Cardiac muscle cell (in vitro differentiated cells and primary cell): ENCODE results near the gene RAI1. TPM values are rescaled to one million over a fixed set of nuclear protein-coding genes. Genes with fewer than 3 reads are reported as not detected.
"Not testable (repeated sequence)": the region's sequence is repeated elsewhere in the genome, so short reads cannot be mapped to it uniquely, and the experiment has no call there.

Experiments used
- DNase-seq, 2 donors: peaks; one replicate each; pipeline versions ENCODE4 v3.0.0 to v3.0.0-alpha.2; 2010 to 2017; ENCODE audit warnings: low read depth in 1 of 2, low spot score in 1 of 2
- H3K27ac ChIP-seq: fragments of 200-600 bp; sonication (generic); 2 replicates; pipeline ENCODE4 v1.5.1; 2016
- H3K27me3 ChIP-seq: fragments of 200-600 bp; sonication (generic); 2 replicates; pipeline ENCODE4 v1.6.0; 2016; ENCODE audit warnings: control low read depth
- H3K36me3 ChIP-seq: fragments of 200-600 bp; sonication (generic); 2 replicates; pipeline ENCODE4 v1.5.1; 2016; ENCODE audit warnings: control low read depth
- H3K4me1 ChIP-seq: fragments of 200-600 bp; sonication (generic); 2 replicates; pipeline ENCODE4 v1.8.1; 2017; ENCODE audit warnings: low read depth, mild to moderate bottlenecking, mixed run types
- H3K4me3 ChIP-seq: fragments of 200-600 bp; sonication (generic); 2 replicates; pipeline ENCODE4 v1.5.1; 2016; ENCODE audit warnings: mild to moderate bottlenecking
- H3K9me3 ChIP-seq: fragments of 200-600 bp; sonication (generic); 2 replicates; pipeline ENCODE4 v1.5.1; 2017; ENCODE audit warnings: low read depth, mild to moderate bottlenecking, control low read depth
- CTCF ChIP-seq: IDR thresholded peaks from 2 replicates; pipeline ENCODE4 v1.5.1; 2012; ENCODE audit warnings: low read depth, mild to moderate bottlenecking, low read length
- polyA plus RNA-seq: library from polyadenylated mRNA; unstranded; fragments of >200 nt; fragmentation: Nextera tagmentation; extraction: Ambion mirVana; gene quantifications from 2 replicates; pipeline ENCODE4 v1.2.1, GENCODE V29; 2016
- total RNA-seq: library from RNA; depleted of rRNA; stranded (reverse); fragments of >200 nt; gene quantifications from 2 replicates; pipeline ENCODE4 v1.2.3, GENCODE V29; 2016

RAI1 gene
- total and polyA plus RNA-seq, 2 experiments from 2014 or later = 20.2 to 46.2 TPM

DNA sequence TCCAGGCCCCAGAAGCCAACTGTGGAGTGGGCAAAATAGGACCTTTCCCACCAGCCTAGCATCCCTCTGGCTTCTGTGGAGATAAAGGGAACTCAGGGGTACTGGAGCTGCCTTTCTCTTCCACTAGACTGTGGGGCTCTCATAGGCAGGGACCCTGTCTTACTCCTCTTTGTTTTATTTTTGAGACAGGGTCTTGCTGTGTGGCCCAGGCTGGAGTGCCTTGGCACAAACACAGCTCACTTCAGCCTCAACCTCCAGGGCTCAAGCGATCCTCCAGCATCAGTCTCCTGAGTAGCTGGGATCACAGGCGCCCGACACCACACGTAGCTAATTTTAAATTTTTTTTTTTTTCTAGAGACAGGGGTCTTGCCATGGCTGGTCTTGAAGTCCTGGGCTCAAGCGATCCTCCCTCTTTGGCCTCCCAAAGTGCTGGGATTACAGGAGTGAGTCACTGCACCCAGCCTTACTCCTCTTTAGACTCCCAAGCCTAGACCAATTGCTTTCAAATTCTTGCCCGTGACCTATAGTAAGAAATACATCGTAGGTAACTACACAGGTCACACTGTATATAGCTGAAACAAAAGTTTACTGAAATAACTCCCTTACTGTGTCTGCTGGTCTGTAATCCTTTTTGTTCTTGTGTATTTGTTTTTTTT lies 2.6 kb downstream of the RAI1 start:
- DNase-seq = no peak
- Histone ChIP-seq H3K27ac (peak overlapping the region; percentile 76), H3K9me3 (no peaks in the 10 kb centered on the region), H3K27me3 (peaks cover 15% of the 10 kb centered on the region), H3K4me3 (peak overlapping the region; percentile 78), H3K4me1 (peaks cover 8% of the 10 kb centered on the region), H3K36me3 (no peaks in the 10 kb centered on the region)
- no peak for TF ChIP-seq CTCF

DNA sequence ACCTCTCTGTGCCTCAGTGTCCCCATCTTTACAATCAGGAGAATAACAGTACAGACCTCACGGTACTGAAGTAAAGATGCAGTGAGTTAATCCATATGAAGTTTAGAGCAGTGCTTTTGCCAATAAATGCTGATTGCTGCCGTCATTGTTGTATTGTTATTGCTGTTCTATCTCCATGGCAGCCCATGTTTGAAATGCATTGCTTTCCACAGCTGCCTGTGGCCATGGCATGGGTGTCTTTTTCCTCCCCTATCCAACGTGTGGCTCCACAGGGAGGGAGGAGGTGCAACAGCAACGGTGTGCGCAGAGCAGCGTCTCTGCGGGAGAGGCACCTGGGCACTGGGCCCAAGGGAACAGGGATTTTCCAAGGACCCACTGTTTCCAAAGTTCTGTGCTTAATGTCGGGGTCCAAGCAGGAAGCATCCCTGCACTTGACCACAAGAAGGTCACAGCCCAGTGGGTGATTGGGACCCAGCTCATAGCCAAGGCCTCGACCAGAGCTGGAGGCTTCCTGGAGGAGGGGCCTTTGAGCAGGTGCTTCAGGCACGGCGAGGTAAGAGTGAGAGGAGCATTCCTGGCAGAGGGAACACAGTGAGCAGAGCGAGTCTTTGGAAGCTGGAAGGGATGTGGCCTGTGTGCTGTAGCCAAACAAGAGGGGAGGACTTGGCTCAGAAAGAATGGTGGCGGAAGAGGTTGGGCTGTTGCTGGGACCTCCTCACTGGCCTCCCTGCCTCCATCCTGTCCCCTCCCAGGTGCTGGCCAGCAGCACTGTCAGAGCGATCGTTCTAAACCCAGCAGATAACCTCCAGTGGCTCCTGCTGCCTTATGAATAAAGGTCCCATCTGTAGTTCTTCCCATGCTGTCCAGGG lies 3.9 kb downstream of the RAI1 start:
- H3K9me3 ChIP-seq = no peaks in the 10 kb centered on the region
- no peak overlapping the region for H3K4me3 ChIP-seq
- no peak for TF ChIP-seq CTCF
- peaks cover 2% of the 10 kb centered on the region for H3K27me3 ChIP-seq
- no peaks in the 10 kb centered on the region for H3K36me3 ChIP-seq
- H3K4me1 ChIP-seq = peaks cover 8% of the 10 kb centered on the region
- peak in 1 of 2 donors; percentile 55 for DNase-seq
- H3K27ac ChIP-seq = no peak overlapping the region

DNA sequence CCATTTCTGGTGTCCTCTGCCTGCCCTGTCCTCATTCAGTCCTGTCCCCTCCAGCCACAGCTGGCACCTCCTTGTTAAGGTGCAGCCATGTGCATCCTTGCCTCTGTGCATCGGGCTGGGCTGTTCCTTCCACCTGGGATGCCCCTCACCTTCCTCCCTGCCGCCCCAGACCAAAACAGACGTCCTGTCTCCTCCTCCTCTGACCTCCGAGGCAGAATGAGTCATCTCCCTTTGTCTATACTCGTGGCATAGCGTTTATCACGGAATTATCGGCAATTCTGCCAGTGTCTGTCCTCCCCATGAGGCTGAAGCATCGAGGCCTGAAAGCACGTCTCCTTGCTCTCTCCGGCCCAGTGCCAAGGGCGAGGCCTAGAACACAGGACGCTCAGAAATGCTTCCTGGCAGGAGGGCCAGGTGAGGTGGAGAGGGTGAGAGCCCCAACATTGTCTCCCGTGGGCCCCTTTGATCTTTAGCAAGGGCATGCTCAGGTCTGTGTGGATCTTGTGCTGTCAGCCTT lies 4.6 kb downstream of the RAI1 start:
- Histone ChIP-seq H3K27me3 (no peaks in the 10 kb centered on the region), H3K4me1 (peaks cover 8% of the 10 kb centered on the region), H3K9me3 (no peaks in the 10 kb centered on the region), H3K4me3 (no peak overlapping the region), H3K36me3 (no peaks in the 10 kb centered on the region), H3K27ac (no peak overlapping the region)
- no peak for TF ChIP-seq CTCF
- DNase-seq = peak in 1 of 2 donors; percentile 66

DNA sequence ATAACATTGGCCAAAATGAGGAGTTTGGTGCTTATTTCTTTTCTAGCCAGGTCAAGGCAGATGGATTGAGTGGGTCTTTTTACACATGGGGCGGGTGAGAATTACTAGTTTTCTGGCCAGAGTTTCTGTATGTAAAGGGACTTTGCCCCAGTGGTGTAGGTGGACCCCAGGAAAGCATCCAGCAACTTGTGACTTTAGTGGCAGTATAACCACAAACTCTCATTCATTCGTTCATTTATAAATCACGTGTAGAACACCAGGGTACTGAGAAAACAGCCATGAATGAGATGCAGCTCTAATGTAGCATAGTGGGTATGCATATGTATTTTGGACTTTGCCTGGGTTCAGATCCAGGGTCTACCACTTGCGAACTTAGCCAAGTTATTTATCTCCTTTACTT lies 8.1 kb downstream of the RAI1 start:
- no peaks in the 10 kb centered on the region for H3K27me3 ChIP-seq
- H3K4me3 ChIP-seq = no peak overlapping the region
- no peaks in the 10 kb centered on the region for H3K36me3 ChIP-seq
- no peak for TF ChIP-seq CTCF
- H3K9me3 ChIP-seq = no peaks in the 10 kb centered on the region
- peaks cover 22% of the 10 kb centered on the region for H3K4me1 ChIP-seq
- no peak overlapping the region for H3K27ac ChIP-seq
- no peak for DNase-seq

- not testable (repeated sequence) for DNase-seq, H3K36me3 ChIP-seq, H3K27ac ChIP-seq, H3K27me3 ChIP-seq, H3K9me3 ChIP-seq, H3K4me3 ChIP-seq
- peaks cover 22% of the 10 kb centered on the region for H3K4me1 ChIP-seq
Observed at GRCh38 chr17:17690233-17690632, 9.0 kb downstream of the RAI1 start.
